Right lobe of liver (tissue), 4 donors: ENCODE data around the gene GALNT11.

Source experiments
- POLR2A ChIP-seq: fragments of 450-650 bp; IDR thresholded peaks from one replicate; pipeline ENCODE4 v1.6.1; 2017; ENCODE audit warnings: antibody characterized with exemption, mild to moderate bottlenecking
- TF ChIP-seq, protein P1 (sequence below), 4 donors: fragments of 200-600 bp in 3 of 4; fragments of 450-650 bp in 1 of 4; IDR thresholded peaks; one replicate each; pipeline versions ENCODE4 v1.5.1 to v1.8.0; 2016 to 2022; ENCODE audit warnings: antibody characterized with exemption in 4 of 4, mild to moderate bottlenecking in 2 of 4
- donor health status: DM: no; HTN: no; CAD: no.
- donor health status: DM: no; HTN: no; CAD: no.
- donor health status: DM: no; HTN: yes; CAD: no.

DNA sequence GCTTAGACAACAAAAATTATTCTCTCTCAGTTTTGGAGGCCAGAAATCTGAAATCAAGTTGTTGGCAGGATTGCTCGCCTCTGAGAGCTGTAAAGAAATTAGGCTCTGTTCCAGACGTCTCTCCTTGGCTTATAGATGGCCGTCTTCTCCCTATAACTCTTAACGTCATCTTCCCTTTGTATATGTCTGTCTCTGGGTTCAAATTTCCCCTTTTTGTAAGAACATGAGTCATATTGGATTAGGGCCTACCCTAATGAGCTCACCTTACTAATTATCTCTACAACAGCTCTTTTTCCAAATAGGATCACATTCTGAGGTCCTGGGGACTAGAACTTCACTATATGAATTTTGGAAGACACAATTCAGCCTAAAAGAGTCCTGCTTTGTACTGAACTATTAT lies 46.9 kb upstream of the GALNT11 start:
- TF ChIP-seq, protein P1, sequence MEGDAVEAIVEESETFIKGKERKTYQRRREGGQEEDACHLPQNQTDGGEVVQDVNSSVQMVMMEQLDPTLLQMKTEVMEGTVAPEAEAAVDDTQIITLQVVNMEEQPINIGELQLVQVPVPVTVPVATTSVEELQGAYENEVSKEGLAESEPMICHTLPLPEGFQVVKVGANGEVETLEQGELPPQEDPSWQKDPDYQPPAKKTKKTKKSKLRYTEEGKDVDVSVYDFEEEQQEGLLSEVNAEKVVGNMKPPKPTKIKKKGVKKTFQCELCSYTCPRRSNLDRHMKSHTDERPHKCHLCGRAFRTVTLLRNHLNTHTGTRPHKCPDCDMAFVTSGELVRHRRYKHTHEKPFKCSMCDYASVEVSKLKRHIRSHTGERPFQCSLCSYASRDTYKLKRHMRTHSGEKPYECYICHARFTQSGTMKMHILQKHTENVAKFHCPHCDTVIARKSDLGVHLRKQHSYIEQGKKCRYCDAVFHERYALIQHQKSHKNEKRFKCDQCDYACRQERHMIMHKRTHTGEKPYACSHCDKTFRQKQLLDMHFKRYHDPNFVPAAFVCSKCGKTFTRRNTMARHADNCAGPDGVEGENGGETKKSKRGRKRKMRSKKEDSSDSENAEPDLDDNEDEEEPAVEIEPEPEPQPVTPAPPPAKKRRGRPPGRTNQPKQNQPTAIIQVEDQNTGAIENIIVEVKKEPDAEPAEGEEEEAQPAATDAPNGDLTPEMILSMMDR (IDR thresholded peaks at IDR 0.05) = no peak
- no peak for TF ChIP-seq POLR2A
